HEK293 (cell line): Measurements from ENCODE around the gene ZFAND6.

Experiments
- CTCF ChIA-PET: fragments of 350-600 bp; formaldehyde crosslinking; extraction: SDS; loops from one replicate; lab custom pipeline; 2021; ENCODE audit warnings: antibody characterized with exemption; lab: Yijun Ruan, JAX
- POLR2A ChIA-PET: fragments of 300-600 bp; formaldehyde crosslinking; extraction: SDS; loops from one replicate; lab custom pipeline; 2020; ENCODE audit warnings: antibody characterized with exemption, inconsistent platforms; lab: Yijun Ruan, JAX
- H3K27ac ChIP-seq: fragments of 200-500 bp; sonication (Bioruptor generic); 2 replicates; pipeline ENCODE4 v1.5.1; 2014; ENCODE audit warnings: low read depth, low read length, control low read depth, inconsistent platforms; ENCODE audit errors: extremely low read depth
- H3K36me3 ChIP-seq, 2 experiments: fragments of 200-500 bp in 1 of 2; sonication (Bioruptor generic) in 1 of 2; 1 replicate in 1 of 2; 2 replicates in 1 of 2; pipeline ENCODE4 v1.5.1; 2014 to 2017; ENCODE audit warnings: inconsistent platforms in 2 of 2, low read length in 2 of 2; ENCODE audit not compliant: control insufficient read depth in 2 of 2, insufficient read depth in 1 of 2
- H3K4me1 ChIP-seq: fragments of 200-500 bp; sonication (Bioruptor generic); 2 replicates; pipeline ENCODE4 v1.5.1; 2014; ENCODE audit warnings: mild to moderate bottlenecking, low read length, inconsistent platforms; ENCODE audit not compliant: control insufficient read depth, insufficient read depth
- H3K4me3 ChIP-seq: 2 replicates; pipeline ENCODE4 v1.5.1; 2011; ENCODE audit warnings: low read depth, mild to moderate bottlenecking, control low read depth, low read length, moderate library complexity
- H3K9me3 ChIP-seq: fragments of 200-500 bp; sonication (Bioruptor generic); 2 replicates; pipeline ENCODE4 v1.5.1; 2014; ENCODE audit warnings: low read depth, low read length, inconsistent platforms; ENCODE audit not compliant: control insufficient read depth, insufficient read depth
- HOXD13 ChIP-seq: sonication (generic); formaldehyde crosslinking; IDR thresholded peaks from 2 replicates; pipeline ENCODE4 v1.8.0; 2022; ENCODE audit warnings: missing genetic modification reagents, borderline replicate concordance
- PATZ1 ChIP-seq: fragments of 450-650 bp; formaldehyde crosslinking; IDR thresholded peaks from 2 replicates; pipeline ENCODE4 v1.5.1; 2016; ENCODE audit warnings: missing biosample characterization, missing genetic modification characterization
- REPIN1 ChIP-seq: fragments of 450-650 bp; formaldehyde crosslinking; IDR thresholded peaks from 2 replicates; pipeline ENCODE4 v1.5.1; 2017; ENCODE audit warnings: missing biosample characterization, missing genetic modification characterization, low read depth
- SP2 ChIP-seq: fragments of 450-650 bp; formaldehyde crosslinking; IDR thresholded peaks from 2 replicates; pipeline ENCODE4 v1.5.1; 2016; ENCODE audit warnings: missing biosample characterization, missing genetic modification characterization
- TCF7L2 ChIP-seq: IDR thresholded peaks from 2 replicates; pipeline ENCODE4 v1.6.1; 2011; ENCODE audit warnings: low read depth, mild to moderate bottlenecking, inconsistent platforms, low read length, moderate library complexity, borderline replicate concordance
- ZBTB8A ChIP-seq: fragments of 450-650 bp; formaldehyde crosslinking; IDR thresholded peaks from 2 replicates; pipeline ENCODE4 v1.5.1; 2016; ENCODE audit warnings: missing biosample characterization, missing genetic modification characterization
- ZIC2 ChIP-seq: fragments of 450-650 bp; formaldehyde crosslinking; IDR thresholded peaks from 2 replicates; pipeline ENCODE4 v1.5.1; 2016; ENCODE audit warnings: missing biosample characterization, missing genetic modification characterization
- ZNF112 ChIP-seq: fragments of 450-650 bp; formaldehyde crosslinking; IDR thresholded peaks from 2 replicates; pipeline ENCODE4 v1.5.0; 2017; ENCODE audit warnings: missing biosample characterization, missing genetic modification characterization
- ZNF132 ChIP-seq: fragments of 450-650 bp; formaldehyde crosslinking; IDR thresholded peaks from 2 replicates; pipeline ENCODE4 v1.5.1; 2017; ENCODE audit warnings: missing biosample characterization, missing genetic modification characterization, borderline replicate concordance
- ZNF174 ChIP-seq: fragments of 450-650 bp; formaldehyde crosslinking; IDR thresholded peaks from 2 replicates; pipeline ENCODE4 v1.5.0; 2017; ENCODE audit warnings: missing biosample characterization, mild to moderate bottlenecking, missing genetic modification characterization
- ZNF211 ChIP-seq: fragments of 450-650 bp; formaldehyde crosslinking; IDR thresholded peaks from 2 replicates; pipeline ENCODE4 v1.5.1; 2016; ENCODE audit warnings: low read depth, missing biosample characterization, missing genetic modification characterization
- ZNF223 ChIP-seq: fragments of 450-650 bp; formaldehyde crosslinking; IDR thresholded peaks from 2 replicates; pipeline ENCODE4 v1.5.1; 2016; ENCODE audit warnings: missing biosample characterization, missing genetic modification characterization
- ZNF366 ChIP-seq: fragments of 450-650 bp; formaldehyde crosslinking; conservative IDR thresholded peaks from 2 replicates; pipeline ENCODE4 v1.5.1; 2016; ENCODE audit warnings: missing biosample characterization, missing genetic modification characterization
- ZNF398 ChIP-seq: fragments of 450-650 bp; formaldehyde crosslinking; IDR thresholded peaks from 2 replicates; pipeline ENCODE4 v1.5.1; 2017; ENCODE audit warnings: missing biosample characterization, missing genetic modification characterization
- ZNF544 ChIP-seq: fragments of 450-650 bp; formaldehyde crosslinking; IDR thresholded peaks from 2 replicates; pipeline ENCODE4 v1.5.0; 2017; ENCODE audit warnings: missing biosample characterization, missing genetic modification characterization
- ZNF549 ChIP-seq: fragments of 450-650 bp; IDR thresholded peaks from 2 replicates; pipeline ENCODE4 v1.5.1; 2018; ENCODE audit warnings: missing biosample characterization, missing genetic modification characterization, mild to moderate bottlenecking, inconsistent platforms, moderate library complexity
- ZNF624 ChIP-seq: fragments of 450-650 bp; formaldehyde crosslinking; IDR thresholded peaks from 2 replicates; pipeline ENCODE4 v1.5.1; 2017; ENCODE audit warnings: missing biosample characterization, missing genetic modification characterization
- ZNF654 ChIP-seq: fragments of 450-650 bp; formaldehyde crosslinking; IDR thresholded peaks from 2 replicates; pipeline ENCODE4 v1.5.1; 2016; ENCODE audit warnings: low read depth, missing biosample characterization, missing genetic modification characterization
- ZNF658 ChIP-seq: fragments of 450-650 bp; formaldehyde crosslinking; IDR thresholded peaks from 2 replicates; pipeline ENCODE4; 2016; ENCODE audit warnings: missing biosample characterization, missing genetic modification characterization
- ZNF704 ChIP-seq: fragments of 450-650 bp; formaldehyde crosslinking; IDR thresholded peaks from 2 replicates; pipeline ENCODE4 v1.5.1; 2016; ENCODE audit warnings: missing biosample characterization, missing genetic modification characterization
- ZNF830 ChIP-seq: fragments of 450-650 bp; IDR thresholded peaks from 2 replicates; pipeline ENCODE4 v1.5.0; 2018; ENCODE audit warnings: missing biosample characterization, missing genetic modification characterization, low read depth, mild to moderate bottlenecking, moderate library complexity
- ZXDB ChIP-seq: fragments of 450-650 bp; formaldehyde crosslinking; IDR thresholded peaks from 2 replicates; pipeline ENCODE4 v1.5.1; 2016; ENCODE audit warnings: missing biosample characterization, missing genetic modification characterization
- TF ChIP-seq, protein P1 (sequence below): fragments of 450-650 bp; formaldehyde crosslinking; IDR thresholded peaks from 2 replicates; pipeline ENCODE4 v1.5.1; 2016; ENCODE audit warnings: missing biosample characterization, missing genetic modification characterization
- TF ChIP-seq, protein P2 (sequence below): fragments of 450-650 bp; formaldehyde crosslinking; IDR thresholded peaks from 2 replicates; pipeline ENCODE4 v1.5.1; 2016; ENCODE audit warnings: missing biosample characterization, missing genetic modification characterization, low read depth

Gene ZFAND6

DNA sequence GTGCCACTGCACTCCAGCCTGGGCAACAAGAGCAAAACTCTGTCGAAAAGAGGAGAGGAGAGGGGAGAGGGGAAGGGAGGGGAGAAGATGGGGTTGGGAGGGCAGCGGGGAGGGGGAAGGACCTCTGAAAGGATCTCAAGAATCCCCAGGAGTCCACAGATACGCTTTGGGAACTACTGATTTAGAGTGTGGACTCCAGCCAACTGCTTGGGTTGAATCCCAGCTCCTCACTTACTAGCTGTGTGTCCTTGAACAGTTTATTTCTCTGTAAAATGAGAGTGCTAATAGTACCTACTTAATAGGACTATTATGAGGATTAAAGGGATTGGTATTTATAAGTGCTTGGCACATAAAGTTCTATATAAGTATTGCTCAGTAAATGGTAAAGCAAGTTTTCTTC is 48.3 kb downstream of the ZFAND6 start:
- peaks cover 18% of the 10 kb centered on the region for H3K4me1 ChIP-seq
- CTCF ChIA-PET = interaction anchor here (0.7 kb wide), 1 partner anchor 1128 kb away, joined by 3 read pairs; no protein-coding TSS in a partner anchor
- no peaks in the 10 kb centered on the region for H3K9me3 ChIP-seq
- H3K36me3 ChIP-seq = peaks cover 0 to 8% of the 10 kb centered on the region in 2 experiments; a peak in 1 of 3 replicates
- POLR2A ChIA-PET = no interaction called here
- no peak overlapping the region for H3K27ac ChIP-seq
- no peak overlapping the region for H3K4me3 ChIP-seq
- no peak for TF ChIP-seq ZNF654 (tag by site-specific recombination)
- TF ChIP-seq SP2 (tag by site-specific recombination) = no peak
- TF ChIP-seq ZNF624 (tag by site-specific recombination) = no peak
- TF ChIP-seq TCF7L2 = no peak
- TF ChIP-seq ZNF398 (tag by site-specific recombination) = no peak

- TF ChIP-seq ZNF211 = no peak
- TF ChIP-seq TCF7L2 = no peak
- no peak for TF ChIP-seq ZBTB8A (tag by site-specific recombination)
- no peak for TF ChIP-seq ZNF704
- no peak for TF ChIP-seq ZNF223 (tag by site-specific recombination)
- no peak for TF ChIP-seq ZNF112 (tag by site-specific recombination)
- TF ChIP-seq PATZ1 = no peak
- no peak for TF ChIP-seq ZNF830 (tag by site-specific recombination)
- no peak for TF ChIP-seq ZNF174 (tag by site-specific recombination)
- TF ChIP-seq HOXD13 (CRISPR knock-in tag) = no peak
- TF ChIP-seq ZXDB (tag by site-specific recombination) = no peak
- no peak for TF ChIP-seq ZNF132 (tag by site-specific recombination)
- no peak for TF ChIP-seq ZNF366 (tag by site-specific recombination)
- CTCF ChIA-PET = no interaction called here
- peaks cover 26% of the 10 kb centered on the region for H3K4me1 ChIP-seq
- H3K9me3 ChIP-seq = no peaks in the 10 kb centered on the region
- no peaks in the 10 kb centered on the region; a peak in 1 of 3 replicates for H3K36me3 ChIP-seq
- no peak overlapping the region for H3K27ac ChIP-seq
- no peak overlapping the region for H3K4me3 ChIP-seq
- POLR2A ChIA-PET = no interaction called here
These were observed 49.9 kb downstream of the ZFAND6 start for GRCh38 chr15:80109388-80109787.

DNA sequence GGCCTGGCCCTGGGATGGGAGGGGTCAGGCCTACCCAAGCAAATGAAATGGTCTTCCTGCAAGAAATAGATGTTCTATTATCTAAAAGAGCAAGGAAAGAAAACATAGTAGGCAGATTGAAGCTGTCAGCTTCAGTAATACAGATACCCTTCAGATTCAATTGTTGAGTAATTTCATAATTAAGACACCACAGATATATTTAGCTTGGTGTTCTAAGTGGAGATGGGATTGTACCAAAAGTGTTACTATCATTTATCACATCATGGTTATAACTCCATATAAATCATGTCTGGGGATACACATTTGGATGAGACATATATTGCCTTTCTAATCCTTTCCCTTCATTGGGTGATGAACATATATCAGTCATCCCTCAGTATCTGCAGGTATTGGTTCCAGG is 51.4 kb downstream of the ZFAND6 start:
- Histone ChIP-seq H3K4me3 (no peak overlapping the region), H3K9me3 (no peaks in the 10 kb centered on the region), H3K4me1 (peaks cover 29% of the 10 kb centered on the region), H3K27ac (no peak overlapping the region), H3K36me3 (no peaks in the 10 kb centered on the region)
- ChIA-PET CTCF (no interaction called here), POLR2A (no interaction called here)
- TF ChIP-seq REPIN1 = no peak
- no peak for TF ChIP-seq ZIC2 (tag by site-specific recombination)
- TF ChIP-seq ZNF549 (tag by site-specific recombination) = no peak
- TF ChIP-seq, protein P1, sequence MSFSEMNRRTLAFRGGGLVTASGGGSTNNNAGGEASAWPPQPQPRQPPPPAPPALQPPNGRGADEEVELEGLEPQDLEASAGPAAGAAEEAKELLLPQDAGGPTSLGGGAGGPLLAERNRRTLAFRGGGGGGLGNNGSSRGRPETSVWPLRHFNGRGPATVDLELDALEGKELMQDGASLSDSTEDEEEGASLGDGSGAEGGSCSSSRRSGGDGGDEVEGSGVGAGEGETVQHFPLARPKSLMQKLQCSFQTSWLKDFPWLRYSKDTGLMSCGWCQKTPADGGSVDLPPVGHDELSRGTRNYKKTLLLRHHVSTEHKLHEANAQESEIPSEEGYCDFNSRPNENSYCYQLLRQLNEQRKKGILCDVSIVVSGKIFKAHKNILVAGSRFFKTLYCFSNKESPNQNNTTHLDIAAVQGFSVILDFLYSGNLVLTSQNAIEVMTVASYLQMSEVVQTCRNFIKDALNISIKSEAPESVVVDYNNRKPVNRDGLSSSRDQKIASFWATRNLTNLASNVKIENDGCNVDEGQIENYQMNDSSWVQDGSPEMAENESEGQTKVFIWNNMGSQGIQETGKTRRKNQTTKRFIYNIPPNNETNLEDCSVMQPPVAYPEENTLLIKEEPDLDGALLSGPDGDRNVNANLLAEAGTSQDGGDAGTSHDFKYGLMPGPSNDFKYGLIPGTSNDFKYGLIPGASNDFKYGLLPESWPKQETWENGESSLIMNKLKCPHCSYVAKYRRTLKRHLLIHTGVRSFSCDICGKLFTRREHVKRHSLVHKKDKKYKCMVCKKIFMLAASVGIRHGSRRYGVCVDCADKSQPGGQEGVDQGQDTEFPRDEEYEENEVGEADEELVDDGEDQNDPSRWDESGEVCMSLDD (tag by site-specific recombination) = no peak
- TF ChIP-seq, protein P2, sequence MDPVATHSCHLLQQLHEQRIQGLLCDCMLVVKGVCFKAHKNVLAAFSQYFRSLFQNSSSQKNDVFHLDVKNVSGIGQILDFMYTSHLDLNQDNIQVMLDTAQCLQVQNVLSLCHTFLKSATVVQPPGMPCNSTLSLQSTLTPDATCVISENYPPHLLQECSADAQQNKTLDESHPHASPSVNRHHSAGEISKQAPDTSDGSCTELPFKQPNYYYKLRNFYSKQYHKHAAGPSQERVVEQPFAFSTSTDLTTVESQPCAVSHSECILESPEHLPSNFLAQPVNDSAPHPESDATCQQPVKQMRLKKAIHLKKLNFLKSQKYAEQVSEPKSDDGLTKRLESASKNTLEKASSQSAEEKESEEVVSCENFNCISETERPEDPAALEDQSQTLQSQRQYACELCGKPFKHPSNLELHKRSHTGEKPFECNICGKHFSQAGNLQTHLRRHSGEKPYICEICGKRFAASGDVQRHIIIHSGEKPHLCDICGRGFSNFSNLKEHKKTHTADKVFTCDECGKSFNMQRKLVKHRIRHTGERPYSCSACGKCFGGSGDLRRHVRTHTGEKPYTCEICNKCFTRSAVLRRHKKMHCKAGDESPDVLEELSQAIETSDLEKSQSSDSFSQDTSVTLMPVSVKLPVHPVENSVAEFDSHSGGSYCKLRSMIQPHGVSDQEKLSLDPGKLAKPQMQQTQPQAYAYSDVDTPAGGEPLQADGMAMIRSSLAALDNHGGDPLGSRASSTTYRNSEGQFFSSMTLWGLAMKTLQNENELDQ = no peak
- TF ChIP-seq ZNF658 (tag by site-specific recombination) = no peak
- TF ChIP-seq ZNF544 (tag by site-specific recombination) = no peak
